Caco-2 (cell line): Measurements from ENCODE around the gene PRKAG2. TPM values are rescaled to one million over a fixed set of nuclear protein-coding genes. Genes with fewer than 3 reads are reported as not detected.

Experiments
- BruUV-seq: library from RNA; stranded (reverse); fragments of 400-500 nt; replicated peaks from 2 replicates; lab custom pipeline; 2021; lab: Mats Ljungman, UMichigan
- CTCF ChIA-PET: fragments of 300-600 bp; sonication (Branson Sonifier 250); formaldehyde crosslinking; loops from one replicate; lab custom pipeline; 2022; ENCODE audit warnings: antibody characterized with exemption; lab: Charles Lee
- POLR2A ChIA-PET: fragments of 300-600 bp; sonication (Branson Sonifier 250); formaldehyde crosslinking; loops from one replicate; lab custom pipeline; 2022; ENCODE audit warnings: antibody characterized with exemption; lab: Charles Lee
- DNase-seq, 2 experiments: peaks; one replicate each; pipeline versions ENCODE4 v3.0.0 to v3.0.0-alpha.2; 2020 to 2022
- H3K27me3 ChIP-seq: replicated peaks from 2 replicates; pipeline ENCODE4 v1.6.0; 2011; ENCODE audit warnings: low read length; ENCODE audit not compliant: control insufficient read depth, insufficient read depth
- H3K36me3 ChIP-seq: 2 replicates; pipeline ENCODE4 v1.5.1; 2011; ENCODE audit warnings: low read length; ENCODE audit not compliant: control insufficient read depth, insufficient read depth
- H3K4me1 ChIP-seq: fragments of 250-450 bp; sonication (Bioruptor Pico); 2 replicates; pipeline ENCODE4 v1.5.1; 2020; ENCODE audit warnings: mild to moderate bottlenecking
- H3K4me3 ChIP-seq: 2 replicates; pipeline ENCODE4 v1.5.1; 2011; ENCODE audit warnings: low read depth, mild to moderate bottlenecking, control low read depth, low read length
- H3K9me3 ChIP-seq: fragments of 250-450 bp; sonication (Bioruptor Pico); 2 replicates; pipeline ENCODE4 v1.5.1; 2020; ENCODE audit warnings: mild to moderate bottlenecking, moderate library complexity
- H3K27ac Mint-ChIP-seq: one replicate; pipeline ENCODE4 v1.8.0; 2022; ENCODE audit warnings: mixed read lengths; ENCODE audit not compliant: unreplicated experiment
- H3K27me3 Mint-ChIP-seq: one replicate; pipeline ENCODE4 v1.8.0; 2022; ENCODE audit warnings: mixed read lengths; ENCODE audit not compliant: insufficient read depth, unreplicated experiment
- H3K36me3 Mint-ChIP-seq: one replicate; pipeline ENCODE4 v1.8.0; 2022; ENCODE audit warnings: mild to moderate bottlenecking, mixed read lengths; ENCODE audit not compliant: insufficient read depth, unreplicated experiment
- H3K4me1 Mint-ChIP-seq: one replicate; pipeline ENCODE4 v1.8.0; 2022; ENCODE audit warnings: low read depth, mixed read lengths; ENCODE audit not compliant: unreplicated experiment
- H3K4me3 Mint-ChIP-seq: one replicate; pipeline ENCODE4 v1.8.0; 2022; ENCODE audit warnings: mild to moderate bottlenecking, moderate library complexity, mixed read lengths; ENCODE audit not compliant: unreplicated experiment
- H3K9me3 Mint-ChIP-seq: one replicate; pipeline ENCODE4 v1.8.0; 2022; ENCODE audit warnings: mixed read lengths; ENCODE audit not compliant: unreplicated experiment
- intact Hi-C: fragments of 100-400 bp; cut with micrococcal nuclease; formaldehyde crosslinking; loops from one replicate; pipeline ENCODE4 v1.10.0; 2022; ENCODE audit not compliant: unreplicated experiment
- total RNA-seq: library from RNA; stranded (reverse); gene quantifications from 2 replicates; pipeline ENCODE4 v1.2.3, GENCODE V29; 2022
- TF ChIP-seq, protein P1 (sequence below), 2 experiments: fragments of 200-600 bp in 1 of 2; IDR thresholded peaks; 1 replicate in 1 of 2; 2 replicates in 1 of 2; pipeline versions ENCODE4 v1.5.1 to v1.8.0; 2011 to 2022; ENCODE audit warnings: antibody characterized with exemption in 1 of 2, control low read depth in 1 of 2, inconsistent platforms in 1 of 2, low read depth in 1 of 2, low read length in 1 of 2, mild to moderate bottlenecking in 1 of 2, moderate library complexity in 1 of 2; ENCODE audit not compliant: insufficient read depth in 1 of 2, severe bottlenecking in 1 of 2, unreplicated experiment in 1 of 2

The PRKAG2 gene
- total RNA-seq, 1 experiment from 2014 or later = 15.9 TPM

DNA sequence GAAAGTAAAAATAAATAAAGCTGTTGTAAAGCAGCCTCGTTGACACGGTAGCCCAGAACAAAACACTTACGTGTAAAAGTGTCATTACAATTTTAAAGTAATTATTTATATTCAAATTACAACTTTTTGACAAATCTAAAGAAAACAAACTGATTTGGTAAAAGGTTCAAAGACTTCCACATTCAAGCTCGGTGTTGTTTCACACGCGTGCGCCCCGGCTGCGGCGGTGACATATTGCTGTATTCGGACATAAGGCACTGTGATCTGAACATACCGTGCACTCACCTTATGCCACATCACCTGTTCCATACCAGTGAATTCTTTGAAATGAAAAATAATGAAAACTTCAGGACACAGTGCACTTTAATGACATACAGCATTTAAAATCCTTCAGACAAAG is 320.3 kb downstream of the PRKAG2 start:
- H3K36me3 Mint-ChIP-seq = no peaks in the 10 kb centered on the region
- H3K27ac Mint-ChIP-seq = no peak overlapping the region
- no peaks in the 10 kb centered on the region for H3K36me3 ChIP-seq
- no peak for DNase-seq
- 0 out of 2 replicates have a peak, but pooled peaks cover 6% of the 10 kb centered on the region for H3K4me1 ChIP-seq
- ChIA-PET CTCF (no interaction called here), POLR2A (no interaction called here)
- no peaks in the 10 kb centered on the region for H3K27me3 ChIP-seq
- H3K27me3 Mint-ChIP-seq = no peaks in the 10 kb centered on the region
- H3K9me3 ChIP-seq = no peaks in the 10 kb centered on the region
- no peak overlapping the region for H3K4me3 Mint-ChIP-seq
- BruUV-seq = no TSS peak
- intact Hi-C loops = no loop called here
- H3K9me3 Mint-ChIP-seq = no peaks in the 10 kb centered on the region
- H3K4me3 ChIP-seq = no peak overlapping the region
- peaks cover 16% of the 10 kb centered on the region for H3K4me1 Mint-ChIP-seq
- TF ChIP-seq, protein P1, sequence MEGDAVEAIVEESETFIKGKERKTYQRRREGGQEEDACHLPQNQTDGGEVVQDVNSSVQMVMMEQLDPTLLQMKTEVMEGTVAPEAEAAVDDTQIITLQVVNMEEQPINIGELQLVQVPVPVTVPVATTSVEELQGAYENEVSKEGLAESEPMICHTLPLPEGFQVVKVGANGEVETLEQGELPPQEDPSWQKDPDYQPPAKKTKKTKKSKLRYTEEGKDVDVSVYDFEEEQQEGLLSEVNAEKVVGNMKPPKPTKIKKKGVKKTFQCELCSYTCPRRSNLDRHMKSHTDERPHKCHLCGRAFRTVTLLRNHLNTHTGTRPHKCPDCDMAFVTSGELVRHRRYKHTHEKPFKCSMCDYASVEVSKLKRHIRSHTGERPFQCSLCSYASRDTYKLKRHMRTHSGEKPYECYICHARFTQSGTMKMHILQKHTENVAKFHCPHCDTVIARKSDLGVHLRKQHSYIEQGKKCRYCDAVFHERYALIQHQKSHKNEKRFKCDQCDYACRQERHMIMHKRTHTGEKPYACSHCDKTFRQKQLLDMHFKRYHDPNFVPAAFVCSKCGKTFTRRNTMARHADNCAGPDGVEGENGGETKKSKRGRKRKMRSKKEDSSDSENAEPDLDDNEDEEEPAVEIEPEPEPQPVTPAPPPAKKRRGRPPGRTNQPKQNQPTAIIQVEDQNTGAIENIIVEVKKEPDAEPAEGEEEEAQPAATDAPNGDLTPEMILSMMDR (IDR thresholded peaks at IDR 0.05; ENCODE audit: insufficient read depth in 1 of 2, low read depth in 1 of 2, low read length in 1 of 2, severe bottlenecking in 1 of 2, unreplicated experiment in 1 of 2) = no peak

DNA sequence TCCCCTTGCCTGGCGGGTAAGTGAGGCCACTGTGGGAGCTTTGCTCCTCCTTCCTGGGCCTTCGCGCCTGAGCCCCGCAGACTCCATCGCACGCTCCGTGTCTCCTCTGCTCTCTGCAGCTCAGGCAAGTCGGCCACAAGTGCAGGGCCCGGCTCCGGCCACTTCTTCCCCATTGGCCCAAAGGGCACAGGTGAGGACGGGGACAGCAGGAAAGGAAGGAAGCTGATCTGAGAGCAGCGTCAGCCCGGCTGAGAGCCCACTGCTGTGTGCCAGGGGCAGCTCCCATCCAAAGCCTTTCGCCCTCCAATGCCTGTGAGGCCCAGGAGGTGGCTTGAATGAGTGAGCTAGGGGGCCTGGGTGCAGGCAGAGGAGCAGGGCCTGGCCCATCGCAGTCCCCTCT is 323.6 kb downstream of the PRKAG2 start:
- CTCF ChIA-PET = interaction anchor here (0.6 kb wide), 1 partner anchor 93 kb away, joined by 3 read pairs; no protein-coding TSS in a partner anchor
- Histone ChIP-seq H3K4me1 (0 out of 2 replicates have a peak, but pooled peaks cover 6% of the 10 kb centered on the region), H3K4me3 (no peak overlapping the region), H3K27me3 (no peaks in the 10 kb centered on the region), H3K9me3 (no peaks in the 10 kb centered on the region), H3K36me3 (no peaks in the 10 kb centered on the region)
- Mint-ChIP-seq H3K4me3 (no peak overlapping the region), H3K27me3 (no peaks in the 10 kb centered on the region), H3K4me1 (peaks cover 16% of the 10 kb centered on the region), H3K9me3 (no peaks in the 10 kb centered on the region), H3K36me3 (no peaks in the 10 kb centered on the region), H3K27ac (no peak overlapping the region)
- BruUV-seq = no TSS peak
- TF ChIP-seq, protein P1 (IDR thresholded peaks at IDR 0.05; ENCODE audit: insufficient read depth in 1 of 2, low read depth in 1 of 2, low read length in 1 of 2, severe bottlenecking in 1 of 2, unreplicated experiment in 1 of 2) = no peak
- POLR2A ChIA-PET = no interaction called here
- intact Hi-C loops = no loop called here
- DNase-seq = no peak

DNA sequence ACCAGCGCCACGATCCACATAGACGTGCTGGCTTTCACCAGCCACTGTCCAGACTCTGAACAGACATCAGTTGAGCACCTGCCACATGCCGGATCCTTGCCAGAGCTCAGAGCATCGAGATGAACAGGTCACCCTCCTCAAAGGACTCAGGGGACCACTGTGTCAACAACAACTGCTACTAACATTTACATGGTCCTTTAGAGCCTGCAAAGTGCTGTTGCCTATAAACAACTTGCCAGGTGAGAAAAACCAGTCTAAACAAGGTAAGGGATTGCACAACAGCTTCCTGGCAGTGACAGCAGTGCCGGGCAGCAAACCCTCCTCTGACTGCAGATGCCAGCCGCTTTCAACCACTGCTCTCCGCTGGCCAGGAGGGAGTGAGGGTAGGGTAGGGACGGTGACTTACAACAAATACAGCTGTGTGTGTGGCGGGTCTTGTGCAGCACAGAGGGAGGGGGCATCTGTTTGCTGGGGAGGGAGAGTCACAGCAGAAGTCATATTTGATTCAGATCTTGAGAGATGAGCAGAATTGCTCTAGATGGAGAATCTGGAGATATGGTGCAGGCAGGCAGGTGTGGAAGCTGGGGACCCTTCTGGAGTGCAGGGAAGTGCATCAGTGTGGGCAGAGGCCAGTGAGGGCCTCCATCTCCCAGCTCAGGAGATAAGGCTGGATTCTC is 324.4 kb downstream of the PRKAG2 start:
- no peaks in the 10 kb centered on the region for H3K27me3 ChIP-seq
- H3K4me3 Mint-ChIP-seq = no peak overlapping the region
- POLR2A ChIA-PET = no interaction called here
- H3K27ac Mint-ChIP-seq = no peak overlapping the region
- no peaks in the 10 kb centered on the region for H3K9me3 Mint-ChIP-seq
- intact Hi-C loops = no loop called here
- H3K27me3 Mint-ChIP-seq = no peaks in the 10 kb centered on the region
- H3K36me3 ChIP-seq = no peaks in the 10 kb centered on the region
- peaks cover 16% of the 10 kb centered on the region for H3K4me1 Mint-ChIP-seq
- BruUV-seq = no TSS peak
- CTCF ChIA-PET = no interaction called here
- no peaks in the 10 kb centered on the region for H3K9me3 ChIP-seq
- TF ChIP-seq, protein P1 (IDR thresholded peaks at IDR 0.05; ENCODE audit: insufficient read depth in 1 of 2, low read depth in 1 of 2, low read length in 1 of 2, severe bottlenecking in 1 of 2, unreplicated experiment in 1 of 2) = no peak
- H3K36me3 Mint-ChIP-seq = no peaks in the 10 kb centered on the region
- peak in 1 of 2 experiments; percentile 32 for DNase-seq
- no peak overlapping the region for H3K4me3 ChIP-seq
- H3K4me1 ChIP-seq = 0 out of 2 replicates have a peak, but pooled peaks cover 6% of the 10 kb centered on the region
